IMR-90 (cell line): ENCODE measurements around the gene KCP. TPM values are rescaled to one million over a fixed set of nuclear protein-coding genes. Genes with fewer than 3 reads are reported as not detected.

Source experiments
- ATAC-seq: fragments of 200-7000 bp; cut with Tn5 transposase; 2 replicates; pipeline ENCODE4 v1.9.1; 2020; ENCODE audit warnings: low read depth, mild to moderate bottlenecking, moderate library complexity
- BruUV-seq: library from RNA; stranded (reverse); fragments of 400-500 nt; replicated peaks from 2 replicates; lab custom pipeline; 2021; lab: Mats Ljungman, UMichigan
- CTCF ChIA-PET: fragments of 300-600 bp; formaldehyde crosslinking; extraction: SDS; loops from one replicate; lab custom pipeline; 2021; ENCODE audit warnings: antibody characterized with exemption; lab: Yijun Ruan, JAX
- POLR2A ChIA-PET: fragments of 300-600 bp; sonication (Branson Sonifier 250); formaldehyde crosslinking; loops from one replicate; lab custom pipeline; 2022; ENCODE audit warnings: antibody characterized with exemption; ENCODE audit not compliant: unreplicated experiment; lab: Charles Lee
- DNase-seq: peaks from one replicate; pipeline ENCODE4 v3.0.0; 2013
- H2AFZ ChIP-seq: replicated peaks from 2 replicates; pipeline ENCODE3; 2013; ENCODE audit warnings: low read length, mild to moderate bottlenecking; ENCODE audit not compliant: poor library complexity
- H2AK5ac ChIP-seq: 2 replicates; pipeline ENCODE4 v1.6.1; 2013; ENCODE audit warnings: low read depth, low read length, inconsistent platforms
- H2AK9ac ChIP-seq: replicated peaks from 2 replicates; pipeline ENCODE3; 2013; ENCODE audit warnings: mild to moderate bottlenecking, low read depth, low read length, moderate library complexity; ENCODE audit not compliant: poor library complexity
- H2BK120ac ChIP-seq: 2 replicates; pipeline ENCODE4 v1.6.1; 2013; ENCODE audit warnings: low read depth, low read length, inconsistent platforms
- H2BK15ac ChIP-seq: 3 replicates; pipeline ENCODE4 v1.6.1; 2013; ENCODE audit warnings: low read depth, low read length, inconsistent platforms
- H2BK20ac ChIP-seq: 2 replicates; pipeline ENCODE4 v1.6.1; 2013; ENCODE audit warnings: low read depth, mild to moderate bottlenecking, inconsistent platforms, low read length, moderate library complexity
- H2BK5ac ChIP-seq: 2 replicates; pipeline ENCODE4 v1.6.1; 2013; ENCODE audit warnings: mild to moderate bottlenecking, low read depth, low read length, inconsistent platforms; ENCODE audit not compliant: poor library complexity, severe bottlenecking
- H3K14ac ChIP-seq: replicated peaks from 2 replicates; pipeline ENCODE4 v1.6.1; 2013; ENCODE audit warnings: low read depth, low read length, inconsistent platforms
- H3K18ac ChIP-seq: 2 replicates; pipeline ENCODE4 v1.6.1; 2013; ENCODE audit warnings: low read depth, low read length, control low read depth
- H3K23ac ChIP-seq: 2 replicates; pipeline ENCODE4 v1.6.1; 2013; ENCODE audit warnings: low read depth, low read length, inconsistent platforms
- H3K27ac ChIP-seq: 2 replicates; pipeline ENCODE4 v1.5.1; 2013; ENCODE audit warnings: mild to moderate bottlenecking, control low read depth, low read length; ENCODE audit not compliant: insufficient read depth
- H3K27me3 ChIP-seq: 2 replicates; pipeline ENCODE4 v1.6.1; 2013; ENCODE audit warnings: low read length; ENCODE audit not compliant: control insufficient read depth, insufficient read depth
- H3K36me3 ChIP-seq: 2 replicates; pipeline ENCODE4 v1.6.1; 2013; ENCODE audit warnings: low read length, mixed read lengths; ENCODE audit not compliant: control insufficient read depth, insufficient read depth
- H3K4ac ChIP-seq: 2 replicates; pipeline ENCODE4 v1.6.1; 2013; ENCODE audit warnings: low read depth, low read length, inconsistent platforms
- H3K4me1 ChIP-seq: 2 replicates; pipeline ENCODE4 v1.6.1; 2013; ENCODE audit warnings: low read length, mixed read lengths; ENCODE audit not compliant: control insufficient read depth, insufficient read depth
- H3K4me2 ChIP-seq: 2 replicates; pipeline ENCODE4 v1.6.1; 2013; ENCODE audit warnings: low read depth, mild to moderate bottlenecking, control low read depth, low read length, moderate library complexity
- H3K4me3 ChIP-seq: 2 replicates; pipeline ENCODE4 v1.5.1; 2013; ENCODE audit warnings: low read depth, mild to moderate bottlenecking, control low read depth, low read length, moderate library complexity; ENCODE audit not compliant: insufficient read depth
- H3K56ac ChIP-seq: 2 replicates; pipeline ENCODE4 v1.6.1; 2013; ENCODE audit warnings: low read length, inconsistent platforms; ENCODE audit not compliant: insufficient read depth; ENCODE audit errors: extremely low read depth
- H3K79me1 ChIP-seq, 2 experiments: 2 replicates each; pipeline ENCODE4 v1.6.1; 2013; ENCODE audit warnings: low read length in 2 of 2, inconsistent platforms in 1 of 2, low read depth in 1 of 2
- H3K9ac ChIP-seq: 2 replicates; pipeline ENCODE4 v1.6.1; 2013; ENCODE audit warnings: low read depth, low read length, control low read depth
- H3K9me1 ChIP-seq: 2 replicates; pipeline ENCODE4 v1.6.1; 2013; ENCODE audit warnings: low read length, inconsistent platforms; ENCODE audit not compliant: insufficient read depth
- H3K9me3 ChIP-seq: 2 replicates; pipeline ENCODE4 v1.6.1; 2013; ENCODE audit warnings: low read length; ENCODE audit not compliant: control insufficient read depth, insufficient read depth
- H4K20me1 ChIP-seq: 2 replicates; pipeline ENCODE4 v1.6.1; 2013; ENCODE audit warnings: low read length, inconsistent platforms; ENCODE audit not compliant: insufficient read depth
- H4K5ac ChIP-seq: 2 replicates; pipeline ENCODE4 v1.6.1; 2013; ENCODE audit warnings: mild to moderate bottlenecking, low read depth, low read length, control low read depth
- H4K8ac ChIP-seq, 2 experiments: 2 replicates each; pipeline ENCODE4 v1.6.1; 2013; ENCODE audit warnings: low read depth in 2 of 2, low read length in 2 of 2, control low read depth in 1 of 2, inconsistent platforms in 1 of 2
- H4K91ac ChIP-seq: 2 replicates; pipeline ENCODE4 v1.6.1; 2013; ENCODE audit warnings: low read depth, low read length, inconsistent platforms; ENCODE audit not compliant: insufficient read depth
- MAFK ChIP-seq: IDR thresholded peaks from 2 replicates; pipeline ENCODE4 v1.6.1; 2012; ENCODE audit warnings: low read depth, low read length, improper control_type of control experiment
- RCOR1 ChIP-seq: IDR thresholded peaks from 2 replicates; pipeline ENCODE4 v1.6.1; 2012; ENCODE audit warnings: mild to moderate bottlenecking, low read length, improper control_type of control experiment; ENCODE audit not compliant: insufficient replicate concordance
- WGBS, 2 experiments: methylation state at CpG; one replicate each; pipeline versions ENCODE4 v1.1.5 to v1.1.7; 2013; ENCODE audit warnings: missing lambda C conversion rate in 2 of 2; ENCODE audit not compliant: insufficient read length in 1 of 2; ENCODE audit errors: extremely low coverage in 2 of 2; 5-methylcytosine and 5-hydroxymethylcytosine counted together
- dilution Hi-C: fragments of 300-500 bp; cut with HindIII; formaldehyde crosslinking; loops from one replicate; pipeline ENCODE4 v1.14.3; 2018; ENCODE audit warnings: low sequenced_read_pairs; ENCODE audit not compliant: unreplicated experiment
- in situ Hi-C: fragments of 300-500 bp; cut with MboI; formaldehyde crosslinking; loops from 3 replicates; pipeline ENCODE4 v1.14.3; 2019; ENCODE audit warnings: low sequenced_read_pairs, inconsistent platforms, mixed read lengths
- intact Hi-C: fragments of 100-400 bp; cut with micrococcal nuclease; formaldehyde crosslinking; loops from 2 replicates; pipeline ENCODE4 v1.10.0; 2022
- polyA plus RNA-seq, 3 experiments: library from polyadenylated mRNA; depleted of rRNA; stranded (reverse); fragments of >200 nt; gene quantifications; 2 replicates each; pipeline ENCODE4 v1.2.3, GENCODE V29; 2012; ENCODE audit warnings: low replicate concordance in 1 of 3
- total RNA-seq: library from RNA; depleted of rRNA; stranded (reverse); fragments of >200 nt; gene quantifications from 2 replicates; pipeline ENCODE4 v1.2.3, GENCODE V29; 2012
- TF ChIP-seq, protein P1 (sequence below): fragments of 150-350 bp; IDR thresholded peaks from 2 replicates; pipeline ENCODE4 v1.6.1; 2017; ENCODE audit warnings: mild to moderate bottlenecking, antibody characterized with exemption, low read length, low read depth

The KCP gene
- total and polyA plus RNA-seq, 2 of the 4 experiments (the other 2 are of a cell fraction), result 0.03 TPM; not detected in 1

GRCh38 chr7:128871050-128871449, 39.5 kb downstream of the KCP start:
- intact Hi-C loops (no loop called here), dilution Hi-C loops (no loop called here), in situ Hi-C loops (no loop called here)
- DNase-seq (no peak), ATAC-seq (no peak)
- Histone ChIP-seq H3K23ac (no peak overlapping the region), H4K20me1 (peaks cover 20% of the 10 kb centered on the region; the same call in 1 of the 2 replicates), H3K14ac (no peak overlapping the region), H4K8ac (no peak overlapping the region), H2BK15ac (no peak overlapping the region), H4K91ac (no peak overlapping the region), H3K4me1 (no peaks in the 10 kb centered on the region), H3K27me3 (peaks cover 30% of the 10 kb centered on the region), H2BK120ac (no peak overlapping the region), H3K9me3 (no peaks in the 10 kb centered on the region), H2BK20ac (no peak overlapping the region), H2AK9ac (no peak overlapping the region), H2BK5ac (no peak overlapping the region), H3K4me2 (no peak overlapping the region), H3K4ac (no peak overlapping the region), H3K9me1 (no peaks in the 10 kb centered on the region), H3K18ac (no peak overlapping the region), H4K5ac (no peak overlapping the region), H3K36me3 (peaks cover 5% of the 10 kb centered on the region; the same call in 1 of the 2 replicates), H3K79me1 (no peaks in the 10 kb centered on the region), H3K56ac (no peak overlapping the region), H3K9ac (no peak overlapping the region), H3K27ac (no peak overlapping the region), H2AFZ (no peak overlapping the region), H3K4me3 (no peak overlapping the region), H2AK5ac (no peak overlapping the region)
- ChIA-PET CTCF (interaction anchor here (1.4 kb wide), 1 partner anchor 9 kb away, joined by 3 read pairs; no protein-coding TSS in a partner anchor), POLR2A (no interaction called here)
- TF ChIP-seq MAFK, result no peak
- TF ChIP-seq RCOR1, result no peak
- TF ChIP-seq, protein P1, sequence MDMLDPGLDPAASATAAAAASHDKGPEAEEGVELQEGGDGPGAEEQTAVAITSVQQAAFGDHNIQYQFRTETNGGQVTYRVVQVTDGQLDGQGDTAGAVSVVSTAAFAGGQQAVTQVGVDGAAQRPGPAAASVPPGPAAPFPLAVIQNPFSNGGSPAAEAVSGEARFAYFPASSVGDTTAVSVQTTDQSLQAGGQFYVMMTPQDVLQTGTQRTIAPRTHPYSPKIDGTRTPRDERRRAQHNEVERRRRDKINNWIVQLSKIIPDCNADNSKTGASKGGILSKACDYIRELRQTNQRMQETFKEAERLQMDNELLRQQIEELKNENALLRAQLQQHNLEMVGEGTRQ, result no peak
- WGBS, 2 experiments, result 85% methylated on average over 1 of the region's 5 CpGs; no CpG with 5 or more reads in 1 of the 2 experiments
- no TSS peak for BruUV-seq
